IPS-15b (cell line): ENCODE measurements around the gene VEGFA.
A peak's percentile ranks its signal among the peaks of the same experiment; 100 is the strongest.

Experiments
- H3K27me3 ChIP-seq: one replicate; pipeline ENCODE4 v1.6.1; 2013; ENCODE audit warnings: low read length; ENCODE audit not compliant: control insufficient read depth, insufficient read depth
- H3K36me3 ChIP-seq: one replicate; pipeline ENCODE4 v1.6.1; 2013; ENCODE audit warnings: low read length; ENCODE audit not compliant: control insufficient read depth, insufficient read depth
- H3K4me1 ChIP-seq: one replicate; pipeline ENCODE4 v1.6.1; 2013; ENCODE audit warnings: mild to moderate bottlenecking, low read length; ENCODE audit not compliant: control insufficient read depth, insufficient read depth
- H3K4me3 ChIP-seq: one replicate; pipeline ENCODE4 v1.5.1; 2013; ENCODE audit warnings: low read depth, low read length
- H3K9ac ChIP-seq: one replicate; pipeline ENCODE4 v1.6.1; 2013; ENCODE audit warnings: low read depth, mild to moderate bottlenecking, low read length
- H3K9me3 ChIP-seq: one replicate; pipeline ENCODE4 v1.6.1; 2013; ENCODE audit warnings: mild to moderate bottlenecking, low read length; ENCODE audit not compliant: control insufficient read depth, insufficient read depth

The VEGFA gene

GRCh38 chr6:43771210-43771857 is 1.3 kb downstream of the VEGFA start:
- Histone ChIP-seq H3K9me3 (no peaks in the 10 kb centered on the region), H3K4me3 (peak overlapping the region; percentile 71), H3K9ac (peak overlapping the region; percentile 70), H3K36me3 (no peaks in the 10 kb centered on the region), H3K27me3 (peaks cover 8% of the 10 kb centered on the region), H3K4me1 (peaks cover 33% of the 10 kb centered on the region)

- peak overlapping the region; percentile 96 for H3K9ac ChIP-seq
These were observed 2.1 kb downstream of the VEGFA start for GRCh38 chr6:43771858-43772680.

GRCh38 chr6:43772681-43773049 is 2.7 kb downstream of the VEGFA start:
- Histone ChIP-seq H3K4me3 (peak overlapping the region; percentile 71), H3K27me3 (peaks cover 3% of the 10 kb centered on the region), H3K4me1 (peaks cover 23% of the 10 kb centered on the region), H3K9me3 (no peaks in the 10 kb centered on the region), H3K36me3 (peaks cover 2% of the 10 kb centered on the region), H3K9ac (peak overlapping the region; percentile 96)

More at GRCh38 chr6:43771858-43772680, 2.1 kb downstream of the VEGFA start:
- Histone ChIP-seq H3K4me1 (peaks cover 27% of the 10 kb centered on the region), H3K36me3 (no peaks in the 10 kb centered on the region), H3K9me3 (no peaks in the 10 kb centered on the region), H3K4me3 (peak overlapping the region; percentile 71), H3K27me3 (peaks cover 3% of the 10 kb centered on the region)

GRCh38 chr6:43773050-43773979 is 3.3 kb downstream of the VEGFA start:
- Histone ChIP-seq H3K4me1 (peaks cover 22% of the 10 kb centered on the region), H3K9me3 (no peaks in the 10 kb centered on the region), H3K36me3 (peaks cover 8% of the 10 kb centered on the region), H3K4me3 (peak overlapping the region; percentile 71), H3K9ac (peak overlapping the region; percentile 56), H3K27me3 (peaks cover 3% of the 10 kb centered on the region)

GRCh38 chr6:43773980-43774775 is 4.2 kb downstream of the VEGFA start:
- Histone ChIP-seq H3K9me3 (no peaks in the 10 kb centered on the region), H3K36me3 (peaks cover 16% of the 10 kb centered on the region), H3K9ac (no peak overlapping the region), H3K4me3 (no peak overlapping the region), H3K27me3 (peaks cover 3% of the 10 kb centered on the region), H3K4me1 (peaks cover 20% of the 10 kb centered on the region)

GRCh38 chr6:43774776-43775534 is 4.9 kb downstream of the VEGFA start:
- H3K9ac ChIP-seq: peak overlapping the region; percentile 41

GRCh38 chr6:43775535-43775885 is 5.5 kb downstream of the VEGFA start:
- Histone ChIP-seq H3K9ac (no peak overlapping the region), H3K4me1 (peaks cover 19% of the 10 kb centered on the region), H3K27me3 (peaks cover 3% of the 10 kb centered on the region), H3K4me3 (no peak overlapping the region), H3K9me3 (no peaks in the 10 kb centered on the region), H3K36me3 (peaks cover 28% of the 10 kb centered on the region)

More at GRCh38 chr6:43774776-43775534, 4.9 kb downstream of the VEGFA start:
- Histone ChIP-seq H3K4me3 (peak overlapping the region; percentile 19), H3K27me3 (peaks cover 3% of the 10 kb centered on the region), H3K4me1 (peaks cover 19% of the 10 kb centered on the region), H3K9me3 (no peaks in the 10 kb centered on the region), H3K36me3 (peaks cover 23% of the 10 kb centered on the region)

- peaks cover 3% of the 10 kb centered on the region for H3K27me3 ChIP-seq
- peaks cover 35% of the 10 kb centered on the region for H3K36me3 ChIP-seq
- H3K4me1 ChIP-seq: peaks cover 19% of the 10 kb centered on the region
- no peak overlapping the region for H3K9ac ChIP-seq
- H3K9me3 ChIP-seq: no peaks in the 10 kb centered on the region
- no peak overlapping the region for H3K4me3 ChIP-seq
These were observed 6.2 kb downstream of the VEGFA start for GRCh38 chr6:43776115-43776798.

GRCh38 chr6:43776799-43777776 is 7.1 kb downstream of the VEGFA start:
- Histone ChIP-seq H3K36me3 (peaks cover 43% of the 10 kb centered on the region), H3K4me3 (no peak overlapping the region), H3K27me3 (peaks cover 2% of the 10 kb centered on the region), H3K9ac (no peak overlapping the region), H3K9me3 (no peaks in the 10 kb centered on the region), H3K4me1 (peaks cover 19% of the 10 kb centered on the region)
